CD4-positive, alpha-beta T cell treated with Interferon gamma for 1 hour (primary cell): ENCODE results near the gene TMOD3.

Experiments used
- DNase-seq: peaks from one replicate; pipeline ENCODE4 v3.0.0-alpha.2; 2020

The TMOD3 gene

GRCh38 chr15:51828621-51829375, 655 bp upstream of the TMOD3 start:
- DNase-seq = no peak

GRCh38 chr15:51830276-51830806, 888 bp downstream of the TMOD3 start:
- no peak for DNase-seq

GRCh38 chr15:51833772-51834171, 4.3 kb downstream of the TMOD3 start:
- no peak for DNase-seq

- no peak for DNase-seq
Measured at GRCh38 chr15:51837792-51838251, 8.4 kb downstream of the TMOD3 start.

- DNase-seq = no peak
Measured at GRCh38 chr15:51838270-51838669, 8.8 kb downstream of the TMOD3 start.

GRCh38 chr15:51840692-51841091, 11.2 kb downstream of the TMOD3 start:
- no peak for DNase-seq

GRCh38 chr15:51841406-51842040, 12.1 kb downstream of the TMOD3 start:
- DNase-seq = no peak

- no peak for DNase-seq
Measured at GRCh38 chr15:51842265-51842664, 12.8 kb downstream of the TMOD3 start.

- DNase-seq = no peak
Measured at GRCh38 chr15:51842852-51843737, 13.6 kb downstream of the TMOD3 start.

- DNase-seq = no peak
Measured at GRCh38 chr15:51844747-51845426, 15.4 kb downstream of the TMOD3 start.

GRCh38 chr15:51846066-51846462, 16.6 kb downstream of the TMOD3 start:
- no peak for DNase-seq

- DNase-seq = no peak
Measured at GRCh38 chr15:51846463-51847230, 17.2 kb downstream of the TMOD3 start.

- no peak for DNase-seq
Measured at GRCh38 chr15:51848811-51849210, 19.4 kb downstream of the TMOD3 start.

GRCh38 chr15:51849860-51850259, 20.4 kb downstream of the TMOD3 start:
- no peak for DNase-seq

GRCh38 chr15:51853998-51854397, 24.5 kb downstream of the TMOD3 start:
- no peak for DNase-seq

GRCh38 chr15:51855612-51856011, 26.2 kb downstream of the TMOD3 start:
- DNase-seq = no peak

GRCh38 chr15:51856714-51857380, 27.4 kb downstream of the TMOD3 start:
- DNase-seq = no peak

GRCh38 chr15:51861557-51862359, 32.3 kb downstream of the TMOD3 start:
- peak; percentile 57 for DNase-seq

- no peak for DNase-seq
Measured at GRCh38 chr15:51863131-51863530, 33.7 kb downstream of the TMOD3 start.

GRCh38 chr15:51864408-51865056, 35.1 kb downstream of the TMOD3 start:
- DNase-seq = no peak
